Measurements from ENCODE around the gene MBD3L1.

MBD3L1 gene

GRCh38 chr19:8858260-8858659 lies 26.1 kb downstream of the MBD3L1 start:
- Histone ChIP-seq H3K9ac (ENCODE audit: low read length) (no peak overlapping the region), H3K27me3 (ENCODE audit: insufficient read depth, low read length) (no peaks in the 10 kb centered on the region), H3K9me3 (ENCODE audit: low read length) (no peaks in the 10 kb centered on the region), H3K4me2 (ENCODE audit: low read length) (no peak overlapping the region), H3F3A (ENCODE audit: insufficient read depth, low read length) (no peaks in the 10 kb centered on the region), H4K20me1 (ENCODE audit: insufficient read depth, low read length) (no peaks in the 10 kb centered on the region), H3K27ac (ENCODE audit: low read depth, low read length, poor library complexity, severe bottlenecking) (no peak overlapping the region), H3K4me3 (ENCODE audit: low read depth, low read length, poor library complexity, severe bottlenecking) (no peak overlapping the region), H2AFZ (ENCODE audit: low read length) (no peak overlapping the region), H3K4me1 (ENCODE audit: insufficient read depth, low read length, severe bottlenecking) (no peaks in the 10 kb centered on the region), H3K9me2 (ENCODE audit: low read depth, low read length) (no peaks in the 10 kb centered on the region), H3K36me3 (ENCODE audit: insufficient read depth, low read length) (no peaks in the 10 kb centered on the region), H3K79me2 (ENCODE audit: insufficient read depth, low read length) (no peaks in the 10 kb centered on the region)
- no peak for TF ChIP-seq CTCF (IDR thresholded peaks at IDR 0.05; ENCODE audit: low read length)
- TF ChIP-seq EZH2 (IDR thresholded peaks at IDR 0.05; ENCODE audit: borderline replicate concordance, low read length), result no peak

DNA sequence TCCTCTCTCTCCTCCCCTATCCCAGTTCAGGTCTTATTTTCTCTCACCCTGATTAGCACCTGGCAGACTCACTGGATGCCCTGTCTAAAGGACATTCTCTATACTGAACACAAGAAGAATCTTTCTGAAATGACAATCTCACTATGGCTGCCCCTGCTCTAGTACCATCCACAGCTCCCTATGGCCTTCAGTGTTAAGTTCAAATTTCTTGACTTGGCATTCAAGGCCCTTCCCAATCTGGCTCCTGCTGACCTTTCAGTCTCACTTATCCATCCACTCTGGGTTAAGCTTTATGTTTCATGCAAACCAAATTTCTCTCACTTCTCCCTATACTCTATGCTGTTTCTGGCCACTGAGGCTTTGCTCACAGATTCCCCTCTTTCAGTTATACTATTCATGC lies 34.2 kb downstream of the MBD3L1 start:
- Histone ChIP-seq H3K9me3 (ENCODE audit: low read length) (no peaks in the 10 kb centered on the region), H3K4me1 (ENCODE audit: insufficient read depth, low read length, severe bottlenecking) (no peaks in the 10 kb centered on the region), H3K27me3 (ENCODE audit: insufficient read depth, low read length) (no peaks in the 10 kb centered on the region), H3K27ac (ENCODE audit: low read depth, low read length, poor library complexity, severe bottlenecking) (no peak overlapping the region), H3K9ac (ENCODE audit: low read length) (no peak overlapping the region), H3F3A (ENCODE audit: insufficient read depth, low read length) (no peaks in the 10 kb centered on the region), H3K4me2 (ENCODE audit: low read length) (no peak overlapping the region), H3K36me3 (ENCODE audit: insufficient read depth, low read length) (no peaks in the 10 kb centered on the region), H4K20me1 (ENCODE audit: insufficient read depth, low read length) (no peaks in the 10 kb centered on the region), H3K79me2 (ENCODE audit: insufficient read depth, low read length) (no peaks in the 10 kb centered on the region), H3K9me2 (ENCODE audit: low read depth, low read length) (no peaks in the 10 kb centered on the region), H3K4me3 (ENCODE audit: low read depth, low read length, poor library complexity, severe bottlenecking) (no peak overlapping the region), H2AFZ (ENCODE audit: low read length) (no peak overlapping the region)
- TF ChIP-seq EZH2 (IDR thresholded peaks at IDR 0.05; ENCODE audit: borderline replicate concordance, low read length) (no peak), CTCF (IDR thresholded peaks at IDR 0.05; ENCODE audit: low read length) (no peak)

DNA sequence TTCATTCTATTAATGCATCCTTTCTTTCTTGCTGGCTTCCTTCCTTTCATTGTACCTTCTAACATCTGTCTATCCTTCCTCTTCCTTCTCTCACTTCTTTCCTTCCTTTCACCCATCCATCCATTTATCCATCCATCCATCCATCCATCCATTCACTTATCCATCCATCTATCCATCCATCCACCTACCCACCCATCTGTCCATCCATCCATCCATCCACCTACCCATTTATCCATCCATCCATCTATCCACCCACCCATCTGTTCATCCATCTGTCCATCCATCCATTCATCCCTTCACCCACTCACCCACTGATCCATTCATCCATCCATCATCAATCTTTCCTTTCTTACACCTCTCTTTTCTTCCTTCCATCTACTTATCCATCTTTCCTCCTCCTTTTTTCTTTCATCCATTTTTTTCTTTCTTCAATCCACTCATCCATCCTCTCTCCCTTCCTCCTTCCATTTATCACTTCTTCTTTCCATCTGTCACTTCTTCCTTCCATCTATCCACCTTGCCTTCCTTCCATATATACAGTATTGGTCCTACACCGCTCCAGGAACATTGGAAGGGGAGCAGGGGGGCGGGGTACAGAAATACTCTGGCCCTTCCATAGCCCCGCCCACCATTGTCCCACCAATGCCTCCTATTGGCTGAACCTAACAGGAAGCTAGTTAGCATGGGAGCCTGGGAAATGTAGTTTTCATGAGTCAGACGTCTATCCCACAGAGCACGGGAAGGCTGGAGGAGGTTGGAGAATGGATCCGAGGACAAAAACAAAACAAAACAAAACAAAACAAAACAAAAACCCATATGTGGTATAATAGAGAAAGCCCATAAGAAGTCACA lies 45.9 kb downstream of the MBD3L1 start:
- Histone ChIP-seq H3F3A (ENCODE audit: insufficient read depth, low read length) (no peaks in the 10 kb centered on the region), H4K20me1 (ENCODE audit: insufficient read depth, low read length) (no peaks in the 10 kb centered on the region), H3K4me1 (ENCODE audit: insufficient read depth, low read length, severe bottlenecking) (no peaks in the 10 kb centered on the region), H3K79me2 (ENCODE audit: insufficient read depth, low read length) (no peaks in the 10 kb centered on the region), H3K9me3 (ENCODE audit: low read length) (no peaks in the 10 kb centered on the region), H3K9me2 (ENCODE audit: low read depth, low read length) (no peaks in the 10 kb centered on the region), H3K4me2 (ENCODE audit: low read length) (no peak overlapping the region), H3K9ac (ENCODE audit: low read length) (no peak overlapping the region), H3K36me3 (ENCODE audit: insufficient read depth, low read length) (no peaks in the 10 kb centered on the region), H3K4me3 (ENCODE audit: low read depth, low read length, poor library complexity, severe bottlenecking) (no peak overlapping the region), H2AFZ (ENCODE audit: low read length) (no peak overlapping the region), H3K27ac (ENCODE audit: low read depth, low read length, poor library complexity, severe bottlenecking) (no peak overlapping the region), H3K27me3 (ENCODE audit: insufficient read depth, low read length) (no peaks in the 10 kb centered on the region)
- TF ChIP-seq CTCF (IDR thresholded peaks at IDR 0.05; ENCODE audit: low read length) (no peak), EZH2 (IDR thresholded peaks at IDR 0.05; ENCODE audit: borderline replicate concordance, low read length) (no peak)
